ENCODE data around the gene PIGP.
A peak's percentile ranks its signal among the peaks of the same experiment; 100 is the strongest.
"Not testable (repeated sequence)": the region's sequence is repeated elsewhere in the genome, so short reads cannot be mapped to it uniquely, and the experiment has no call there.

The PIGP gene

GRCh38 chr21:37061926-37062592, 10.8 kb downstream of the PIGP start:
- no peak overlapping the region for H3K27ac ChIP-seq
- no peak overlapping the region for H3K4me3 ChIP-seq
- TF ChIP-seq POLR2AphosphoS5 (IDR thresholded peaks at IDR 0.05; ENCODE audit: borderline replicate concordance, low read depth, low read length) (no peak), EZH2 (IDR thresholded peaks at IDR 0.05) (no peak), FOXP2 (optimal IDR thresholded peaks at IDR 0.05; ENCODE audit: control extremely low read depth, extremely low read length, insufficient read depth) (no peak)
- H3K9ac ChIP-seq (ENCODE audit: insufficient read length) = no peak overlapping the region
- no peaks in the 10 kb centered on the region for H3K9me3 ChIP-seq (ENCODE audit: low read depth, low read length)
- DNase-seq (ENCODE audit: low read depth, low spot score) = no peak
- H3K36me3 ChIP-seq (ENCODE audit: insufficient read depth, low read length) = no peaks in the 10 kb centered on the region

- peak; percentile 80 for DNase-seq (ENCODE audit: low read depth, low spot score)
- TF ChIP-seq POLR2AphosphoS5 (IDR thresholded peaks at IDR 0.05; ENCODE audit: borderline replicate concordance, low read depth, low read length) (no peak), EZH2 (IDR thresholded peaks at IDR 0.05) (no peak), FOXP2 (optimal IDR thresholded peaks at IDR 0.05; ENCODE audit: control extremely low read depth, extremely low read length, insufficient read depth) (peak; percentile 100)
- no peak overlapping the region for H3K9ac ChIP-seq (ENCODE audit: insufficient read length)
Measured at GRCh38 chr21:37060296-37060695, 12.6 kb downstream of the PIGP start.

GRCh38 chr21:37059181-37059580, 13.7 kb downstream of the PIGP start:
- no peaks in the 10 kb centered on the region for H3K9me3 ChIP-seq (ENCODE audit: low read depth, low read length)
- peak overlapping the region; percentile 21; the same call in 1 of the 2 replicates for H3K27ac ChIP-seq
- no peak for DNase-seq (ENCODE audit: low read depth, low spot score)

More at GRCh38 chr21:37060296-37060695, 12.6 kb downstream of the PIGP start:
- Histone ChIP-seq H3K9me3 (ENCODE audit: low read depth, low read length) (no peaks in the 10 kb centered on the region), H3K36me3 (ENCODE audit: insufficient read depth, low read length) (no peaks in the 10 kb centered on the region), H3K27ac (peak overlapping the region; percentile 64; the same call in 1 of the 2 replicates), H3K4me3 (peak overlapping the region; percentile 55)

GRCh38 chr21:37058261-37058660, 14.6 kb downstream of the PIGP start:
- Histone ChIP-seq H3K4me3 (no peak overlapping the region), H3K9me3 (ENCODE audit: low read depth, low read length) (no peaks in the 10 kb centered on the region), H3K27ac (no peak overlapping the region), H3K9ac (ENCODE audit: insufficient read length) (no peak overlapping the region), H3K36me3 (ENCODE audit: insufficient read depth, low read length) (no peaks in the 10 kb centered on the region)
- no peak for TF ChIP-seq POLR2AphosphoS5 (IDR thresholded peaks at IDR 0.05; ENCODE audit: borderline replicate concordance, low read depth, low read length)
- no peak for DNase-seq (ENCODE audit: low read depth, low spot score)

More at GRCh38 chr21:37059181-37059580, 13.7 kb downstream of the PIGP start:
- TF ChIP-seq EZH2 (IDR thresholded peaks at IDR 0.05) (no peak), POLR2AphosphoS5 (IDR thresholded peaks at IDR 0.05; ENCODE audit: borderline replicate concordance, low read depth, low read length) (no peak), FOXP2 (optimal IDR thresholded peaks at IDR 0.05; ENCODE audit: control extremely low read depth, extremely low read length, insufficient read depth) (no peak)
- H3K4me3 ChIP-seq = no peak overlapping the region
- H3K36me3 ChIP-seq (ENCODE audit: insufficient read depth, low read length) = no peaks in the 10 kb centered on the region
- no peak overlapping the region for H3K9ac ChIP-seq (ENCODE audit: insufficient read length)

- TF ChIP-seq EZH2 (IDR thresholded peaks at IDR 0.05) = no peak
- no peak for TF ChIP-seq FOXP2 (optimal IDR thresholded peaks at IDR 0.05; ENCODE audit: control extremely low read depth, extremely low read length, insufficient read depth)
- no peak for TF ChIP-seq POLR2AphosphoS5 (IDR thresholded peaks at IDR 0.05; ENCODE audit: borderline replicate concordance, low read depth, low read length)
- Histone ChIP-seq H3K9me3 (ENCODE audit: low read depth, low read length) (no peaks in the 10 kb centered on the region), H3K4me3 (no peak overlapping the region), H3K9ac (ENCODE audit: insufficient read length) (no peak overlapping the region), H3K27ac (no peak overlapping the region), H3K36me3 (ENCODE audit: insufficient read depth, low read length) (no peaks in the 10 kb centered on the region)
- DNase-seq (ENCODE audit: low read depth, low spot score) = no peak
Measured at GRCh38 chr21:37057614-37058013, 15.3 kb downstream of the PIGP start.

- Histone ChIP-seq H3K36me3 (ENCODE audit: insufficient read depth, low read length) (no peaks in the 10 kb centered on the region), H3K27ac (no peak overlapping the region), H3K9me3 (ENCODE audit: low read depth, low read length) (no peaks in the 10 kb centered on the region), H3K9ac (ENCODE audit: insufficient read length) (no peak overlapping the region), H3K4me3 (no peak overlapping the region)
- TF ChIP-seq FOXP2 (optimal IDR thresholded peaks at IDR 0.05; ENCODE audit: control extremely low read depth, extremely low read length, insufficient read depth) = no peak
- no peak for TF ChIP-seq POLR2AphosphoS5 (IDR thresholded peaks at IDR 0.05; ENCODE audit: borderline replicate concordance, low read depth, low read length)
- no peak for TF ChIP-seq EZH2 (IDR thresholded peaks at IDR 0.05)
- DNase-seq (ENCODE audit: low read depth, low spot score) = no peak
Measured at GRCh38 chr21:37055271-37055855, 17.5 kb downstream of the PIGP start.

- DNase-seq (ENCODE audit: low read depth, low spot score); H3K9me3 ChIP-seq (ENCODE audit: low read depth, low read length); H3K9ac ChIP-seq (ENCODE audit: insufficient read length); H3K4me3 ChIP-seq; H3K36me3 ChIP-seq (ENCODE audit: insufficient read depth, low read length); H3K27ac ChIP-seq: not testable (repeated sequence)
Measured at GRCh38 chr21:37049741-37050140, 23.1 kb downstream of the PIGP start.

GRCh38 chr21:37047079-37047478, 25.8 kb downstream of the PIGP start:
- Histone ChIP-seq H3K9me3 (ENCODE audit: low read depth, low read length) (no peaks in the 10 kb centered on the region), H3K4me3 (no peak overlapping the region), H3K27ac (no peak overlapping the region), H3K36me3 (ENCODE audit: insufficient read depth, low read length) (no peaks in the 10 kb centered on the region), H3K9ac (ENCODE audit: insufficient read length) (no peak overlapping the region)
- no peak for TF ChIP-seq FOXP2 (optimal IDR thresholded peaks at IDR 0.05; ENCODE audit: control extremely low read depth, extremely low read length, insufficient read depth)
- TF ChIP-seq EZH2 (IDR thresholded peaks at IDR 0.05) = no peak
- TF ChIP-seq POLR2AphosphoS5 (IDR thresholded peaks at IDR 0.05; ENCODE audit: borderline replicate concordance, low read depth, low read length) = no peak
- DNase-seq (ENCODE audit: low read depth, low spot score) = no peak

- H3K36me3 ChIP-seq (ENCODE audit: insufficient read depth, low read length) = no peaks in the 10 kb centered on the region
- H3K9ac ChIP-seq (ENCODE audit: insufficient read length) = no peak overlapping the region
- no peak for DNase-seq (ENCODE audit: low read depth, low spot score)
- H3K4me3 ChIP-seq = no peak overlapping the region
- H3K9me3 ChIP-seq (ENCODE audit: low read depth, low read length) = no peaks in the 10 kb centered on the region
- no peak for TF ChIP-seq EZH2 (IDR thresholded peaks at IDR 0.05)
- TF ChIP-seq FOXP2 (optimal IDR thresholded peaks at IDR 0.05; ENCODE audit: control extremely low read depth, extremely low read length, insufficient read depth) = no peak
- no peak overlapping the region for H3K27ac ChIP-seq
Measured at GRCh38 chr21:37045556-37045955, 27.3 kb downstream of the PIGP start.
